Vagina (tissue), 2 donors: ENCODE measurements around the gene LDLRAD4.

ENCODE experiments used
- POLR2AphosphoS5 ChIP-seq, 2 donors: sonication (generic); formaldehyde crosslinking; IDR thresholded peaks; one replicate each; pipeline ENCODE4 v1.9.0; 2017; ENCODE audit warnings: antibody characterized with exemption in 2 of 2, mild to moderate bottlenecking in 2 of 2, low read depth in 1 of 2; ENCODE audit not compliant: insufficient read depth in 1 of 2
- TF ChIP-seq, protein P1 (sequence below), 3 experiments: fragments of 450-650 bp in 2 of 3; fragments of 200-600 bp in 1 of 3; sonication (generic) in 1 of 3; IDR thresholded peaks; one replicate each; pipeline ENCODE4 v1.5.1; 2017 to 2019; ENCODE audit warnings: antibody characterized with exemption in 3 of 3, mild to moderate bottlenecking in 2 of 3, moderate library complexity in 2 of 3

DNA sequence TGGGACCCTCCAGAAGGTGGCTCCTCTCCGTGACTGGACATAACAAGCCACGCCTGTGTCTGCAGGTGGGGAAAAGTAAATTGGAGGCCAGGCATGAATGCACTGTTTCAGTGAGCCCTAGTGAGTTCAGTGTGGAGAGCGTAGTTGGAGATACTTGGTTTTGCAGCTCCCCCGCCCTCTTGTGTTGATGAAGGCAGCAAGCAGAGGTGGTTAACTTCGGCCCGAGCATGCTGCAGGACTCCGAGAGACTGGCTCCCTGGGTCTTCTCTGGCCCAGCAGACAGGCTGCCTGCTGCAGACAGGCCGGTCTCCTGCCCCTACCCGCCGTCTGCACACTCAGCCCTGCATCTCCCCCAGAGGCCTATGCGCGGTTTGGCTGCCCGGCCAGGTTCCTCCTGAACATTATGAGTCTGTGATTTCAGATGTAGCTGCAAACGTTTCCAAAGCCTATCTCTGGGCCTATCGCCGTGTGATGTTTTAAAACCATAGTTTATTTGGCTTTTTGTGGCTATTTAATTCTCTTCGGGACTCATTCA is 102.4 kb downstream of the LDLRAD4 start:
- TF ChIP-seq, protein P1, sequence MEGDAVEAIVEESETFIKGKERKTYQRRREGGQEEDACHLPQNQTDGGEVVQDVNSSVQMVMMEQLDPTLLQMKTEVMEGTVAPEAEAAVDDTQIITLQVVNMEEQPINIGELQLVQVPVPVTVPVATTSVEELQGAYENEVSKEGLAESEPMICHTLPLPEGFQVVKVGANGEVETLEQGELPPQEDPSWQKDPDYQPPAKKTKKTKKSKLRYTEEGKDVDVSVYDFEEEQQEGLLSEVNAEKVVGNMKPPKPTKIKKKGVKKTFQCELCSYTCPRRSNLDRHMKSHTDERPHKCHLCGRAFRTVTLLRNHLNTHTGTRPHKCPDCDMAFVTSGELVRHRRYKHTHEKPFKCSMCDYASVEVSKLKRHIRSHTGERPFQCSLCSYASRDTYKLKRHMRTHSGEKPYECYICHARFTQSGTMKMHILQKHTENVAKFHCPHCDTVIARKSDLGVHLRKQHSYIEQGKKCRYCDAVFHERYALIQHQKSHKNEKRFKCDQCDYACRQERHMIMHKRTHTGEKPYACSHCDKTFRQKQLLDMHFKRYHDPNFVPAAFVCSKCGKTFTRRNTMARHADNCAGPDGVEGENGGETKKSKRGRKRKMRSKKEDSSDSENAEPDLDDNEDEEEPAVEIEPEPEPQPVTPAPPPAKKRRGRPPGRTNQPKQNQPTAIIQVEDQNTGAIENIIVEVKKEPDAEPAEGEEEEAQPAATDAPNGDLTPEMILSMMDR (IDR thresholded peaks at IDR 0.05) = no peak
- no peak for TF ChIP-seq POLR2AphosphoS5 (IDR thresholded peaks at IDR 0.05; ENCODE audit: insufficient read depth in 1 of 2, low read depth in 1 of 2)
